ENCODE measurements around the gene KRTAP27-1.

The KRTAP27-1 gene

GRCh38 chr21:30289215-30289614 lies 48.3 kb downstream of the KRTAP27-1 start, which contains the start of gene KRTAP25-1:
KRTAP25-1 (minus strand) TSS chr21:30289514; CDS start chr21:30289490, 24 bp downstream.
- DNase-seq (ENCODE audit: low read depth), result no peak
